Colonic mucosa (tissue), 4 donors: ENCODE measurements around the gene OSBPL2. TPM values are rescaled to one million over a fixed set of nuclear protein-coding genes. Genes with fewer than 3 reads are reported as not detected.

Experiments used
- DNase-seq: peaks from one replicate; pipeline ENCODE4 v3.0.0-alpha.2; 2020
- H3K27ac ChIP-seq: fragments of 200-600 bp; one replicate; pipeline ENCODE4 v1.8.0; 2021
- H3K27me3 ChIP-seq: fragments of 200-600 bp; one replicate; pipeline ENCODE4 v1.8.0; 2021
- H3K36me3 ChIP-seq: fragments of 200-600 bp; one replicate; pipeline ENCODE4 v1.8.0; 2021
- H3K4me1 ChIP-seq: fragments of 200-600 bp; one replicate; pipeline ENCODE4 v1.8.0; 2021; ENCODE audit warnings: mild to moderate bottlenecking
- H3K4me3 ChIP-seq: fragments of 200-600 bp; one replicate; pipeline ENCODE4 v1.8.0; 2021
- H3K9ac ChIP-seq, 2 donors: one replicate each; pipeline ENCODE4 v1.7.0; 2013; ENCODE audit warnings: control low read depth in 2 of 2, low read depth in 2 of 2, low read length in 2 of 2
- H3K9me3 ChIP-seq: fragments of 200-600 bp; one replicate; pipeline ENCODE4 v1.8.0; 2021
- intact Hi-C: fragments of 100-400 bp; cut with DNase I; formaldehyde crosslinking; loops from one replicate; pipeline ENCODE4 v1.14.1; 2022
- total RNA-seq, 2 donors: library from RNA; stranded (reverse); fragmentation: NEBNext Ultra II Directional in 1 of 2; extraction: Animal tissue kit (Norgen Biotek cat#: 25700) in 1 of 2; gene quantifications; one replicate each; pipeline ENCODE4 v1.2.1, GENCODE V29; 2021
- TF ChIP-seq, protein P1 (sequence below): fragments of 200-600 bp; IDR thresholded peaks from one replicate; pipeline ENCODE4 v1.8.0; 2022; ENCODE audit warnings: antibody characterized with exemption, mild to moderate bottlenecking
- donor health status: healthy.
- donor health status: DM: no; HTN: no; CAD: no.
- donor health status: DM: no; HTN: no; CAD: no.

The OSBPL2 gene
- total RNA-seq, 2 donors from 2014 or later, result 77.3 to 102 TPM

DNA sequence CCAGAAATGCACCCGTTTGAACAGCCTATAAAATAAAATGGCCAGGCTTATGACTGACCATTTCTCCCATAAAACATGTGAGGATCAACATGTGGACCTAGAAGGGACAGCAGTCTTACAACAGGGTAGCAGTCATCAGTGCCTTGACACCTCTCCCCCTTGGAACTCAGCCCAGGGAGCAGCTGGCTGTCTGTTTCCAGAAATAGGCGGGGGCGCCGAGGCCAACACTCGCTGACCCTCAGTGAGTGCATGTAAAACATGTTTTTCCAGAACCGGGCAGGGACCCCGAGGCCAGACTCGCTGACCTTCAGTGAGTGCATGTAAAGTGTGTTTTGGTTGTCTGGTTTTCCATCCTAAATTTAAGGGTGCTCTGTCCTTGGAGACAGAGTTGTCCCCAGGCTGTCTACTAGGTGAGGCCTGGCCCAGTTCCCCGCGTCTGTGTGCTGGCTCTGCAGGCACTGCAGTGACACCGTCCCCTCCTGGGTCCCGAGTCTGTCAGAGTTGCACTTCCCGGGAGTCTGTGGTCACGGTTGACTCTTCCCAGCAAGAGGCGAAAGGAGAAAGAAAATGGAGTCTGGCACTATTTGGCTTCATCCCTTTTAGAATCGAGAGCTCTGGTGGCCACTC lies 44.7 kb downstream of the OSBPL2 start:
- peaks cover 5% of the 10 kb centered on the region for H3K36me3 ChIP-seq
- H3K27me3 ChIP-seq, result no peaks in the 10 kb centered on the region
- TF ChIP-seq, protein P1, sequence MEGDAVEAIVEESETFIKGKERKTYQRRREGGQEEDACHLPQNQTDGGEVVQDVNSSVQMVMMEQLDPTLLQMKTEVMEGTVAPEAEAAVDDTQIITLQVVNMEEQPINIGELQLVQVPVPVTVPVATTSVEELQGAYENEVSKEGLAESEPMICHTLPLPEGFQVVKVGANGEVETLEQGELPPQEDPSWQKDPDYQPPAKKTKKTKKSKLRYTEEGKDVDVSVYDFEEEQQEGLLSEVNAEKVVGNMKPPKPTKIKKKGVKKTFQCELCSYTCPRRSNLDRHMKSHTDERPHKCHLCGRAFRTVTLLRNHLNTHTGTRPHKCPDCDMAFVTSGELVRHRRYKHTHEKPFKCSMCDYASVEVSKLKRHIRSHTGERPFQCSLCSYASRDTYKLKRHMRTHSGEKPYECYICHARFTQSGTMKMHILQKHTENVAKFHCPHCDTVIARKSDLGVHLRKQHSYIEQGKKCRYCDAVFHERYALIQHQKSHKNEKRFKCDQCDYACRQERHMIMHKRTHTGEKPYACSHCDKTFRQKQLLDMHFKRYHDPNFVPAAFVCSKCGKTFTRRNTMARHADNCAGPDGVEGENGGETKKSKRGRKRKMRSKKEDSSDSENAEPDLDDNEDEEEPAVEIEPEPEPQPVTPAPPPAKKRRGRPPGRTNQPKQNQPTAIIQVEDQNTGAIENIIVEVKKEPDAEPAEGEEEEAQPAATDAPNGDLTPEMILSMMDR, result no peak
- DNase-seq, result no peak
- H3K4me3 ChIP-seq, result no peak overlapping the region
- H3K4me1 ChIP-seq, result no peaks in the 10 kb centered on the region
- no peak overlapping the region for H3K9ac ChIP-seq
- intact Hi-C loops, result no loop called here
- H3K9me3 ChIP-seq, result no peaks in the 10 kb centered on the region
- no peak overlapping the region for H3K27ac ChIP-seq

DNA sequence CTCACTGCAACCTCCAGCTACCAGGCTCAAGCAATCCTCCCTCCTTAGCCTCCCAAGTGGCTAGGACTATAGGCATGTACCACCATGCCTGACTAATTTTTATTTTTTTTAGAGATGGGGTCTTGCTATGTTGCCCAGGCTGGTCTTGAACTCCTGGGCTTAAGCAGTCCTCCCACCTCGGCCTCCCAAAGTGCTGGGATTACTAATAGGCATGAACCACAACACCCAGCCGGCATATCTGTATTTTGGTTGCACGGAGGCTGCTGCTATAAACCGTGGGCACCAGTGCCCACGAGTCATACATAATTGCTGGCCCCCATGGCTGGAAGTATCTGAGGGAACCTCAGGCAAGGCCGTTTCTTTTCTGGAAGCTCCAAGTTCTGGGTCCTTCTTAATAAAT lies 46.1 kb downstream of the OSBPL2 start:
- no peaks in the 10 kb centered on the region for H3K27me3 ChIP-seq
- H3K4me1 ChIP-seq, result no peaks in the 10 kb centered on the region
- H3K9ac ChIP-seq, result no peak overlapping the region
- H3K36me3 ChIP-seq, result peaks cover 5% of the 10 kb centered on the region
- no peak overlapping the region for H3K4me3 ChIP-seq
- TF ChIP-seq, protein P1, result no peak
- no peak for DNase-seq
- no peaks in the 10 kb centered on the region for H3K9me3 ChIP-seq
- H3K27ac ChIP-seq, result no peak overlapping the region
- intact Hi-C loops, result no loop called here

DNA sequence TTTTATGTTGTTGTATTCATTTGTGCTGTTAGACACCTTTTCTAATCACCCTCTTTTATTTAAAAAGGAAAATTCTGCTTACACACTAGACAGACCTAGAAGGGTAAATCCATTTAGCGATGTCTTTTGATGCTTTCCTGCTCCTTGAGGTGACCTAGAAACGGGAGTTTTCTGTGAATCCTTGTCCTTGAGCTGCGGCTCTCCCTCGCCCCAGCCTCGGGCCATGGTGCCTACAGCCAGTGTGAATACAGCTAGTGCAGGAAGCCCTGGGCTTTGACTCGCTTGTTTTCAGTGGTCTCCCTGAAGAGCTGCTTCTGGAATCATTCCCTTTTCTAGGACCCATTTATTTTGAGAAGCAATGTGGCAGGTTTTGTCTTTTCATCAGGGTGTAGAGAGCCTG lies 46.8 kb downstream of the OSBPL2 start:
- no peak overlapping the region for H3K27ac ChIP-seq
- no peak overlapping the region for H3K4me3 ChIP-seq

DNA sequence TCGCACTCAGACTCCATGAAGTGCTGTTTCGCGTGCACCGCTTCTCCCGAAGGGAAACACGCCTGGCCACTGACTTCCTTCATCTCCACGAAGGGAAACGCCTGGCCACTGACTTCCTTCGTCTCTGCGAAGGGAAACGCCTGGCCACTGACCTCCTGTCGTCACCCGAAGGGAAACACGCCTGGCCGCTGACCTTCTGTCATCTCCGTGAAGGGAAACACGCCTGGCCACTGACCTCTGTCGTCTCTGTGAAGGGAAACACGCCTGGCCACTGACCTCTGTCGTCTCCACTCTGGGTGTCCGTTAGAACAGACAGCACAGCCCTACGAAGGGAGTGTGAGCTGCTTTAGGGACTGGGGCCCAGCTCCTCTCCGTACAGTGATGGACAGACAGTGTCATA lies 47.4 kb downstream of the OSBPL2 start:
- intact Hi-C loops, result no loop called here
- H3K36me3 ChIP-seq, result peaks cover 5% of the 10 kb centered on the region
- H3K27ac ChIP-seq, result no peak overlapping the region
- H3K9ac ChIP-seq, result no peak overlapping the region
- H3K4me1 ChIP-seq, result no peaks in the 10 kb centered on the region
- H3K27me3 ChIP-seq, result no peaks in the 10 kb centered on the region
- TF ChIP-seq, protein P1, result no peak
- no peak overlapping the region for H3K4me3 ChIP-seq
- H3K9me3 ChIP-seq, result no peaks in the 10 kb centered on the region
- no peak for DNase-seq

More for the DNA sequence above, 46.8 kb downstream of the OSBPL2 start:
- Histone ChIP-seq H3K9me3 (no peaks in the 10 kb centered on the region), H3K36me3 (peaks cover 5% of the 10 kb centered on the region), H3K9ac (no peak overlapping the region), H3K27me3 (no peaks in the 10 kb centered on the region), H3K4me1 (no peaks in the 10 kb centered on the region)
- DNase-seq, result no peak
- intact Hi-C loops, result no loop called here
- TF ChIP-seq, protein P1, result no peak

DNA sequence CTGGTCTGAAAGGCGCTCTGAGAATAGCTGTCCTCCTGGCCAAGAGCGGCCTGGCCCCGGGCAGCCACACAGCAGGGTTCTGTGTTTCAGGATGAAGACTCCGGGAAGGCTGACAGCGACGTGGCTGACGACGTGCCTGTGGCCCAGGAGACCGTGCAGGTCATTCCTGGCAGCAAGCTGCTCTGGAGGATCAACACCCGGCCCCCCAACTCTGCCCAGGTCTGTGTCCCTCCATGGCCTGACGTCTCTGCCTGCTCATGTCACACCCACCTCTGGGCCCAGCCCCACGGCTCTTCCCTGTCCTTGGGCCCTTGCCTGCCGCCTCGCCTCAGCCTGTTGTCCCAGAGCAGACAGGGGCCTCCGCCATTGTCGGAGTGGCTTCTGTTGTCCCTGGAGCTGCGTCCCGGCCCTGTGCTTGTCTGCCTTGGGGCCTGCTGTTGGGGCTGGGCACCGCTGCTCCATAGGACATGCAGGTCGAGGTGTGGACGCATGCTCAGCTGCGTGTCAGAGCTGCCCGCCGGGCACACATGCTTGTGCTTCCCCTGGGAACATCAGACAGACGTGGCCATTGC lies 48.3 kb downstream of the OSBPL2 start:
- Histone ChIP-seq H3K4me3 (no peak overlapping the region), H3K36me3 (peaks cover 5% of the 10 kb centered on the region), H3K27ac (no peak overlapping the region), H3K9me3 (no peaks in the 10 kb centered on the region), H3K9ac (no peak overlapping the region), H3K27me3 (no peaks in the 10 kb centered on the region), H3K4me1 (no peaks in the 10 kb centered on the region)
- intact Hi-C loops, result no loop called here
- no peak for DNase-seq
- TF ChIP-seq, protein P1, result no peak
